Left kidney (tissue), 2 donors: Measurements from ENCODE around the gene UBL5. TPM values are rescaled to one million over a fixed set of nuclear protein-coding genes. Genes with fewer than 3 reads are reported as not detected.

ENCODE experiments used
- DNase-seq: peaks from one replicate; pipeline ENCODE4 v3.0.0-alpha.2; 2013
- polyA plus RNA-seq: library from polyadenylated mRNA; unstranded; fragments of 120-200 nt; gene quantifications from one replicate; pipeline ENCODE4 v1.2.1, GENCODE V29; 2013; ENCODE audit not compliant: insufficient read length

UBL5 gene
- polyA plus RNA-seq, 1 donor, result 265 TPM

- no peak for DNase-seq
Measured at GRCh38 chr19:9878511-9879196, 50.9 kb downstream of the UBL5 start.

Other genes with a start within 250 kb of the UBL5 start
- 33.2 TPM for gene ZNF121, start 243.4 kb upstream of the UBL5 start, polyA plus RNA-seq
- gene ZNF561, start 206.7 kb upstream of the UBL5 start, polyA plus RNA-seq, result 73.0 TPM
- gene ZNF562, start 152.8 kb upstream of the UBL5 start, polyA plus RNA-seq, result 29.9 TPM
- gene ZNF846, start 59.2 kb upstream of the UBL5 start, polyA plus RNA-seq, result 42.2 TPM
- gene FBXL12, start 8.8 kb upstream of the UBL5 start, polyA plus RNA-seq, result 28.6 TPM
- gene PIN1, start 7.4 kb downstream of the UBL5 start, polyA plus RNA-seq, result 44.6 TPM
- 18.9 TPM for gene OLFM2, start 108.6 kb downstream of the UBL5 start, polyA plus RNA-seq
- 0.71 TPM for gene COL5A3, start 182.6 kb downstream of the UBL5 start, polyA plus RNA-seq
- 0.40 TPM for gene RDH8, start 185.6 kb downstream of the UBL5 start, polyA plus RNA-seq